T-cell (primary cell): ENCODE measurements around the gene DLGAP1. TPM values are rescaled to one million over a fixed set of nuclear protein-coding genes. Genes with fewer than 3 reads are reported as not detected.

Experiments
- ATAC-seq, 4 experiments: fragments of 200-7000 bp in 3 of 4; fragments of 150-1000 bp in 1 of 4; cut with Tn5 transposase; replicated peaks in 1 of 4; 1 replicate in 3 of 4; 2 replicates in 1 of 4; pipeline ENCODE4 v1.10.0; 2021; ENCODE audit warnings: moderate library complexity in 3 of 4, mild to moderate bottlenecking in 2 of 4, moderate number of reproducible peaks in 1 of 4
- CTCF ChIA-PET, 2 donors: fragments of 300-600 bp; sonication (Branson Sonifier 250); formaldehyde crosslinking; loops; one replicate each; lab custom pipeline; 2022; ENCODE audit warnings: antibody characterized with exemption in 2 of 2; lab: Charles Lee
- POLR2A ChIA-PET, 2 donors: fragments of 300-600 bp; sonication (Branson Sonifier 250); formaldehyde crosslinking; loops; one replicate each; lab custom pipeline; 2022; ENCODE audit warnings: antibody characterized with exemption in 2 of 2; lab: Charles Lee
- DNase-seq, 35 experiments: peaks; one replicate each; pipeline versions ENCODE4 v3.0.0 to v3.0.0-alpha.2; 2013 to 2023
- H3K27ac ChIP-seq: one replicate; pipeline ENCODE4 v1.5.1; 2013; ENCODE audit warnings: low read length
- H3K27me3 ChIP-seq, 2 experiments: replicated peaks in 1 of 2; 1 replicate in 1 of 2; 2 replicates in 1 of 2; pipeline versions ENCODE4 v1.6.1 to v1.7.0; 2013; ENCODE audit warnings: low read length in 1 of 2, mixed read lengths in 1 of 2; ENCODE audit not compliant: control insufficient read depth in 2 of 2, insufficient read depth in 2 of 2; ENCODE audit errors: extremely low read depth in 1 of 2
- H3K36me3 ChIP-seq, 2 donors: 1 replicate in 1 of 2; 2 replicates in 1 of 2; pipeline versions ENCODE4 v1.6.1 to v1.7.0; 2013; ENCODE audit warnings: low read length in 1 of 2; ENCODE audit not compliant: control insufficient read depth in 2 of 2, insufficient read depth in 1 of 2; ENCODE audit errors: extremely low read depth in 1 of 2
- H3K4me1 ChIP-seq, 2 experiments: 1 replicate in 1 of 2; 2 replicates in 1 of 2; pipeline versions ENCODE4 v1.6.1 to v1.7.0; 2013; ENCODE audit warnings: low read length in 2 of 2, mixed read lengths in 1 of 2; ENCODE audit not compliant: insufficient read depth in 2 of 2, control insufficient read depth in 1 of 2; ENCODE audit errors: extremely low read depth in 1 of 2
- H3K4me3 ChIP-seq, 2 donors: 1 replicate in 1 of 2; 2 replicates in 1 of 2; pipeline versions ENCODE4 v1.5.1 to v1.7.0; 2013; ENCODE audit warnings: mild to moderate bottlenecking in 2 of 2, low read length in 1 of 2, moderate library complexity in 1 of 2; ENCODE audit not compliant: control insufficient read depth in 1 of 2; ENCODE audit errors: extremely low read depth in 1 of 2
- H3K9me3 ChIP-seq: 2 replicates; pipeline ENCODE4 v1.7.0; 2013
- H3K27ac Mint-ChIP-seq, 2 donors: one replicate each; pipeline ENCODE4 v1.8.0; 2020 to 2021; ENCODE audit warnings: mild to moderate bottlenecking in 2 of 2, mixed read lengths in 2 of 2
- H3K27me3 Mint-ChIP-seq, 2 donors: one replicate each; pipeline ENCODE4 v1.8.0; 2021 to 2022; ENCODE audit warnings: mixed read lengths in 2 of 2
- H3K36me3 Mint-ChIP-seq: one replicate; pipeline ENCODE4 v1.8.0; 2021; ENCODE audit warnings: mixed read lengths
- H3K4me1 Mint-ChIP-seq, 3 donors: one replicate each; pipeline ENCODE4 v1.8.0; 2020 to 2022; ENCODE audit warnings: mixed read lengths in 3 of 3, mild to moderate bottlenecking in 1 of 3
- H3K4me3 Mint-ChIP-seq, 3 donors: one replicate each; pipeline ENCODE4 v1.8.0; 2020 to 2022; ENCODE audit warnings: mild to moderate bottlenecking in 3 of 3, mixed read lengths in 3 of 3, moderate library complexity in 3 of 3
- H3K9me3 Mint-ChIP-seq, 3 donors: one replicate each; pipeline ENCODE4 v1.8.0; 2020 to 2022; ENCODE audit warnings: mixed read lengths in 3 of 3
- WGBS: methylation state at CpG from one replicate; pipeline ENCODE4 v1.1.5; 2013; ENCODE audit warnings: missing lambda C conversion rate; ENCODE audit not compliant: insufficient coverage; 5-methylcytosine and 5-hydroxymethylcytosine counted together
- total RNA-seq, 35 experiments: library from RNA in 6 of 35; stranded (reverse) in 6 of 35; fragments of 120-200 nt in 1 of 35; gene quantifications; one replicate each; pipeline versions ENCODE4 v1.2.1 to v1.2.4 and lab custom pipeline; 2013 to 2026

DLGAP1 gene
- total RNA-seq, 5 donors from 2014 or later (not counting 1 experiment from before 2014, with no cell fraction given), result 0.25 to 1.8 (median 0.26) TPM

DNA sequence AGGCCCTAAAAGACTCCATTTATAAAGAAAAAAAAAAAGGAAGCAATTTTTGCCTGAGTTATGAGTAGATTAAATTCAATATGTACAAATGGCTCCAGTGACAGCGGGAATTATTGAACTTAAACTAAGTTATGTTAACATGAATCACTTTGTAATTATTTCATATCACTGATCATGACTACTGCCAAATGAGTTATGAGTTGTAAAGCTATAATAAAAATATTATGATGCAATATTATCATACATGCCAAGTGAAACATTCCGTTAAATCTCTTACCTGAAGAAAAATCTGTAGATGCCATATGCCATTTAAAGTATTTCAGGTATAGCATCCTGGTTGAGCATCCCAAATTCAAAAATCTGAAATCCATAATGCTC is 217.5 kb downstream of the DLGAP1 start:
- no peak for ATAC-seq
- no peak overlapping the region for H3K27ac ChIP-seq
- Mint-ChIP-seq H3K9me3 (peaks cover 6 to 10% (median 9%) of the 10 kb centered on the region in 3 donors), H3K4me1 (no peaks in the 10 kb centered on the region), H3K27me3 (no peaks in the 10 kb centered on the region), H3K4me3 (no peak overlapping the region), H3K27ac (no peak overlapping the region), H3K36me3 (no peaks in the 10 kb centered on the region)
- CTCF ChIA-PET, result no interaction called here
- H3K36me3 ChIP-seq, result no peaks in the 10 kb centered on the region
- no CpG with 5 or more reads among the region's 2 CpGs for WGBS
- no peak overlapping the region for H3K4me3 ChIP-seq
- H3K27me3 ChIP-seq, result no peaks in the 10 kb centered on the region
- POLR2A ChIA-PET, result no interaction called here
- H3K9me3 ChIP-seq, result no peaks in the 10 kb centered on the region
- no peaks in the 10 kb centered on the region for H3K4me1 ChIP-seq
- no peak for DNase-seq

DNA sequence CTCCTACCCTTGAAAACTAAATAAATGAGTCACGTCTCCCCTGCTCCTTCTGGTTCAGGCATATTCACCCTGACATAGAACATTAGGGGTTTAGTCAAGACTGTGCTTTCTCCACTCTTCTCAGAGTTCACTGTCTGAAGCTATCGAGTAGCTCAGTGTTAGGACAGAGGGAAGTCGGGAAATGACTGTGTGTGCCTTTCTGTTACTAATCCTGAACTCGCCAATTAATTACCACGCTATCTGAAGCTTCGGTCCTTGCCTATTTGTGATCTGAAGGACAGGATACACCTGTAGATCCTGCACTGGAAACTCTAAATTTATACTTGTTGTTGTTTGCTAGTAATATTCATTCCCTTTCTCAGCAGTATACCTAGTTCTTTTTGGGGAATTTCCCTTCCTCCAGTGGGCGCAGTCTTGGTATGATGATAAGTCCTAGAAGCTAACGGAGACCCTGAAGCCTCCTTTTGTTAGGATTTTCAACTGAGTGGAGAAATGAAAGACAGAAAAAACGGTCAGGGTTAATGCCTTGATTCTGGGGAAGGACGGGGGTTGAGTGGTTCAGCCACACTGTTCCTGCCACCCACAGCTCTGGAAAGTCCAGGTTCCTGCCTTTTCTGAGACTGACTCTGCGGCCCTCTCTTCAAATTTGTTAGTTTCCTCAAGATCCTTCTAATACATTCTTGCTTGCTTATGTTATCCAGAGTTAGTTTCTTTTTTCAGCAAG is 218.0 kb downstream of the DLGAP1 start:
- ChIA-PET CTCF (no interaction called here), POLR2A (no interaction called here)
- ATAC-seq (no peak), DNase-seq (no peak)
- Mint-ChIP-seq H3K4me1 (no peaks in the 10 kb centered on the region), H3K36me3 (no peaks in the 10 kb centered on the region), H3K4me3 (no peak overlapping the region), H3K27ac (no peak overlapping the region), H3K9me3 (peaks cover 6 to 10% (median 9%) of the 10 kb centered on the region in 3 donors), H3K27me3 (no peaks in the 10 kb centered on the region)
- Histone ChIP-seq H3K4me1 (no peaks in the 10 kb centered on the region), H3K27me3 (no peaks in the 10 kb centered on the region), H3K4me3 (no peak overlapping the region), H3K36me3 (no peaks in the 10 kb centered on the region), H3K9me3 (no peaks in the 10 kb centered on the region), H3K27ac (no peak overlapping the region)
- WGBS, result 54% methylated on average over 3 of the region's 11 CpGs

DNA sequence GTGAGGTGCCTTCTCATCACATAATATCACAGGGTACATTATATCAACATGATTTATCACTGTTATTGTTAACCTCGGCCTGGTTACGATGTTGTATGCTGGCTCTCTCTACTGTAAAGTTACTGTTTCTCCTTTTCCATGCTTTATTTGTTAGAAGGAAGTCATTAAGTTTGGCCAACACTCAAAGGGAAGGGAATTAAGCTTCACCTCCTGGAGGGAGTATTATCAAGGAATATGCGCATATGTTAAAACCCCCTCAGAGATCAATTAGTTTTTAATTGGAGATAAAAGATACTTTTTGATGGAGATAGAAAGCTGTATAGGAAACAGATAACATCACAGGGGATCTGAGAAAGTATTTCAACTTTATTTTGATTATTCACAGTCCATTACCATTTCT is 221.6 kb downstream of the DLGAP1 start:
- Histone ChIP-seq H3K27ac (no peak overlapping the region), H3K4me3 (no peak overlapping the region), H3K36me3 (no peaks in the 10 kb centered on the region), H3K27me3 (no peaks in the 10 kb centered on the region), H3K9me3 (no peaks in the 10 kb centered on the region), H3K4me1 (no peaks in the 10 kb centered on the region)
- H3K4me3 Mint-ChIP-seq, result no peak overlapping the region
- no peaks in the 10 kb centered on the region for H3K4me1 Mint-ChIP-seq
- H3K27me3 Mint-ChIP-seq, result no peaks in the 10 kb centered on the region
- no CpG with 5 or more reads among the region's 3 CpGs for WGBS
- DNase-seq, result no peak
- H3K9me3 Mint-ChIP-seq, result peaks cover 9 to 15% (median 13%) of the 10 kb centered on the region in 3 donors
- ChIA-PET POLR2A (interaction anchor here in 1 of 2 donors (0.6 kb wide), 1 partner anchor 21 kb away, joined by 3 read pairs; no protein-coding TSS in a partner anchor), CTCF (no interaction called here)
- no peak overlapping the region for H3K27ac Mint-ChIP-seq
- ATAC-seq, result no peak
- H3K36me3 Mint-ChIP-seq, result no peaks in the 10 kb centered on the region

DNA sequence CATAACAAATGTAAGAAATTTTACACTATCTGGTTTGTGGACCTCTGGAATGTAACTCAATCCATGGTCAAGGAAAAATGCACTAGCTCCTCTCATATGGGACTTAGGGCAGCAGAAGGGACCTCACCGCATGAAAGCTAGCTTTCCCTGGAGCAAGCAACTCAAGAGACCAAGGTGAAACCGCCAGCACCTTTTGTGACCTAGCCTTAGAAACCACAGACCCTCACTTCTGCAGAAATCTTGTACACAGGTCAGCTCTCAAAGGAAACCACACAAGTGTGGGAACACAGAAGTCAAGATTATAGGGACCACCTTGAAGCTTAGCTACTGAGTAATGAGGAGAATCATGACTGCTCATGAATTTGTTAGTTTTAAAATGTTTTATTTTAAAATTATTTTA is 222.5 kb downstream of the DLGAP1 start:
- Mint-ChIP-seq H3K4me3 (no peak overlapping the region), H3K27ac (no peak overlapping the region)
- CTCF ChIA-PET, result no interaction called here

DNA sequence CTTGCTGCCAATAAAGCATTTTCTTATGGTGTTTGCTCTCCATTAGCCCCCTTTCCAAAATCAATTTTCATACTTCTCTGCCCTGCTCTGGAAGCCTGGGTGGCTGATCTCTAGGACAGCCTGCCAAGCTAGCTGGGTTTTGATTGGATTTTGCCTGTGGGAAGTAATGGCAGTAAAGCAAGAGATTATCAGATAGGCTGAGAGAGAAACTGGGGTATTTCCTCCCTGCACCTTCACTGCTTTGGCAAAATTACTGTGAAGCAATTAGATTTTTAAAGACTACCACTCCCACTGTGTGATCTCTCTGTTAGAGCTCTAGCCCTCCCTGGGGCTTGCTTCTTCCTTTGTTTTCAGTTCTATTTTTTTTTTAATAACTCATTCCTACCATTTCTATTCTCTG is 223.8 kb downstream of the DLGAP1 start:
- H3K36me3 ChIP-seq, result no peaks in the 10 kb centered on the region
- ATAC-seq, result no peak
- H3K4me3 Mint-ChIP-seq, result no peak overlapping the region
- H3K4me1 Mint-ChIP-seq, result no peaks in the 10 kb centered on the region
- H3K4me1 ChIP-seq, result no peaks in the 10 kb centered on the region
- no peak overlapping the region for H3K27ac ChIP-seq
- no peaks in the 10 kb centered on the region for H3K9me3 ChIP-seq
- no peak overlapping the region for H3K4me3 ChIP-seq
- no peaks in the 10 kb centered on the region for H3K36me3 Mint-ChIP-seq
- no peak overlapping the region for H3K27ac Mint-ChIP-seq
- H3K9me3 Mint-ChIP-seq, result peaks cover 9 to 18% (median 17%) of the 10 kb centered on the region in 3 donors
- ChIA-PET CTCF (no interaction called here), POLR2A (no interaction called here)
- H3K27me3 Mint-ChIP-seq, result no peaks in the 10 kb centered on the region
- DNase-seq, result no peak
- H3K27me3 ChIP-seq, result no peaks in the 10 kb centered on the region

More for the DNA sequence above, 222.5 kb downstream of the DLGAP1 start:
- POLR2A ChIA-PET, result no interaction called here
- H3K4me1 ChIP-seq, result no peaks in the 10 kb centered on the region
- no peaks in the 10 kb centered on the region for H3K36me3 ChIP-seq
- Mint-ChIP-seq H3K9me3 (peaks cover 9 to 18% (median 17%) of the 10 kb centered on the region in 3 donors), H3K36me3 (no peaks in the 10 kb centered on the region), H3K27me3 (no peaks in the 10 kb centered on the region), H3K4me1 (no peaks in the 10 kb centered on the region)
- ATAC-seq (no peak), DNase-seq (no peak)
- no peak overlapping the region for H3K4me3 ChIP-seq
- H3K9me3 ChIP-seq, result no peaks in the 10 kb centered on the region
- H3K27ac ChIP-seq, result no peak overlapping the region
- 18% methylated on average over 2 of the region's 2 CpGs for WGBS
- no peaks in the 10 kb centered on the region for H3K27me3 ChIP-seq

DNA sequence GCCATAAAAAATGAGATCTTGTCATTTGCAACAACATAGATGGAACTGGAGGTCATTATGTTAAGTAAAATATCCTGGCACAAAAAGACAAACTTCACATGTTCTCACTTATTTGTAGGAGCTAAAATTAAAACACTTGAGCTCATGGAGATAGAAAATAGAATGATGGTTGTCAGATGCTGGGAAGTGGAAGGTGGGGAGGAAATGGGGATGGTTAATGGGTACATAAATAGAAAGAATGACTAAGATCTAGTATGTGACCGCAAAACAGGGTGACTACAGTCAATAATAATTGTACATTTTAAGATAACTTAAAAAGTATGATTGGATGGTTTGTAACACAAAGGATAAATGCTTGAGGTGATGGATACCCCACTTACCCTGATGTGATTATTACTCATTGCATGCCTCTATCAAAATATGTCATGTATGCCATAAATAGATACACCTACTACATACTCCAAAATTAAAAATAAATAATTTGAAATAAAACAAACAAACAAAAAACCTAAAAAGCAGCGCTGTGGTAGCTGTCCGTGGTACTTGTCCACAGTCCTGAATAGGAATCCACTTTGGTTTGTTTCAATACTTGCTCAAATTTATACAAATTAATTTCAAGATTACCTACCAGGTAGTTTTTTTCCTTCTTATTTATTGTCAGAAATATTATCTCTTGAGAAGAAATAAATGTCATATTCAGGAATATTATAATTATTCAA is 224.5 kb downstream of the DLGAP1 start:
- H3K27ac Mint-ChIP-seq, result no peak overlapping the region
- no peaks in the 10 kb centered on the region for H3K36me3 Mint-ChIP-seq
- no peaks in the 10 kb centered on the region for H3K4me1 Mint-ChIP-seq
- H3K4me1 ChIP-seq, result no peaks in the 10 kb centered on the region
- H3K27ac ChIP-seq, result no peak overlapping the region
- H3K9me3 ChIP-seq, result no peaks in the 10 kb centered on the region
- ChIA-PET CTCF (no interaction called here), POLR2A (no interaction called here)
- WGBS, result no CpG with 5 or more reads among the region's 3 CpGs
- H3K36me3 ChIP-seq, result no peaks in the 10 kb centered on the region
- H3K27me3 ChIP-seq, result no peaks in the 10 kb centered on the region
- H3K4me3 Mint-ChIP-seq, result no peak overlapping the region
- ATAC-seq (no peak), DNase-seq (no peak)
- peaks cover 9 to 18% (median 17%) of the 10 kb centered on the region in 3 donors for H3K9me3 Mint-ChIP-seq
- H3K4me3 ChIP-seq, result no peak overlapping the region
- H3K27me3 Mint-ChIP-seq, result no peaks in the 10 kb centered on the region
